ENCODE measurements around the gene TASL. TPM values are rescaled to one million over a fixed set of nuclear protein-coding genes. Genes with fewer than 3 reads are reported as not detected.

TASL gene

DNA sequence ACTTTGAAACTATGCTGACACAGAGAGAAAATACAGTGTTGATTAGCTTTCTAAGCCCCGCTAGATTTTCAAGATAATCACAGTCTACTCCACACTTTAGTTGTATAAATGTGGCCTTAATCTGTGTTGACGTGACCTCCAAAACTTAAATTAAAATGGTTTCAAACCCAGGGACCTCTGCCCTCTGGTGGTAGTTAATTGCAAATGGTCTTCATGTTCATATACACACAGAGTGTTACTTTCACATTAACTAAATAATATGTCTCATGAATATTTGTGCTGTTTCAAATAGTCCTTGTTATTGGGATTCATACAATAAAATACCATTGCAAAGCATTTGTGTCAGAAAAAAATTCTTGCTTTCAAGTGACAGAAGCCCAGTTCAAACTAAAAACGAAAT, 64.3 kb downstream of the TASL start:
- Histone ChIP-seq H3K27me3 (ENCODE audit: control insufficient read depth, insufficient read depth, low read length) (no peaks in the 10 kb centered on the region), H3K9ac (ENCODE audit: low read depth, low read length) (no peak overlapping the region), H3K4me1 (ENCODE audit: control insufficient read depth, insufficient read depth, low read length) (no peaks in the 10 kb centered on the region), H3K4me2 (ENCODE audit: low read length) (no peak overlapping the region), H3K9me3 (replicated peaks; ENCODE audit: low read length) (no peaks in the 10 kb centered on the region), H3K36me3 (ENCODE audit: insufficient read depth, low read length) (no peaks in the 10 kb centered on the region), H3K4me3 (ENCODE audit: low read length) (no peak overlapping the region)

Small RNAs within 50 kb of the gene (small RNA-seq; reads per million reads assigned to genes)
- not detected for gene CKS1BP6

Data from skeletal muscle satellite cell (primary cell).